ENCODE measurements around the gene RAPGEF6. TPM values are rescaled to one million over a fixed set of nuclear protein-coding genes. Genes with fewer than 3 reads are reported as not detected.
A peak's percentile ranks its signal among the peaks of the same experiment; 100 is the strongest.

RAPGEF6 gene
- total and polyA plus RNA-seq, 8 donors, result 1.4 to 43.9 (median 18.1) TPM

DNA sequence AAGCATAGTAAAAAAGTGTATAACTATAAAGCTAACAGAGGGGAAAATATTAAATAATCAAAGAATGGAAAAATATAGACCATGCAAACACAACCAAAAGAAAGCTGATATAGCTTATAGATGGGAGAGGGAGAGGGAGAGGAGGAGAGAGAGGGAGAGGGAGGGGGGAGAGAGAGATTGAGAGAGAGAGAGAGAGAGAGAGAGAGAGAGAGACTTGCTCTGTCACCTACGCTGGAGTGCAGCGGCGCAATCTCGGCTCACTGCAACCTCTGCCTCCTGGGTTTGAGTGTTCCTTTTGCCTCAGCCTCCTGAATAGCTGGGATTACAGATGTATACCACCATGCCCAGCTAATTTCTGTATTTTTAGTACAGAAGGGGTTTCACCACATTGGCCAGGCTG lies 110.6 kb downstream of the RAPGEF6 start:
- 85 to 99% (median 96%) methylated on average over 4 of the region's 4 CpGs for WGBS, 5 donors

DNA sequence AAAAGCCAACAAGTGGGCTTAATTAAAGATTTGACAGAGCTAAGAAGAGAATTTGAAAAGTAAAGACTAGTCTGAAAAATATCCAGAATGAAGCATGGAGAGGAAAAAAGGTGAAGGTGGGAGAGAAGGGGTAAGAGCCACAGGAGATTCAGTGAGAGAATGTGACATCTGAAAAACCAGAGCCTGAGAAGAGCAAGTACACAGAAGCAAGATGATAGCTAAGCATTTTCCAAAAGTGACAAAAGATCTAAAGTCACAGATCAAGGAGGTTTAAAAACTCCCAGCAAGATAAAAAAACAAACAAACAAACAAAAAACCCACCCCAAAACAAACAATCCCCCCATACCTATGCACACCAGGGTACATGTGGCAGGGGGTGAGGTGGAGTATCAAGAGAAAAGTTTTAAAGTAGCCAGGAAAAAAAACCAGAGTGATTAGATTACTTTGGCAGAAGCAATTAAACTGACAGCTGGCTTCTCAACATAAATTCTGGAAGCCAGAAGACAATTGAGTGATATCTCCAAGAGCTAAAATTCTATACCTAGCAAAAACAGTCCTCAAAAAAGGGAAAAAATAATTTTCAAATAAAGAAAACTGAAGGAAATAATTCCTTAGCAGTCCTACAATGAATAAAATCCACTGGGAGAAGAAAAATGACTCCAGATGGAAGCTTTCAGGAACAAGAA lies 111.4 kb downstream of the RAPGEF6 start:
- peaks cover 2 to 15% (median 12%) of the 10 kb centered on the region in 4 donors for H3K36me3 ChIP-seq
- intact Hi-C loops (cut with DNase I; ENCODE audit: low total_unique reads), result no loop called here
- DNase-seq, result no peak
- TF ChIP-seq, protein P1, sequence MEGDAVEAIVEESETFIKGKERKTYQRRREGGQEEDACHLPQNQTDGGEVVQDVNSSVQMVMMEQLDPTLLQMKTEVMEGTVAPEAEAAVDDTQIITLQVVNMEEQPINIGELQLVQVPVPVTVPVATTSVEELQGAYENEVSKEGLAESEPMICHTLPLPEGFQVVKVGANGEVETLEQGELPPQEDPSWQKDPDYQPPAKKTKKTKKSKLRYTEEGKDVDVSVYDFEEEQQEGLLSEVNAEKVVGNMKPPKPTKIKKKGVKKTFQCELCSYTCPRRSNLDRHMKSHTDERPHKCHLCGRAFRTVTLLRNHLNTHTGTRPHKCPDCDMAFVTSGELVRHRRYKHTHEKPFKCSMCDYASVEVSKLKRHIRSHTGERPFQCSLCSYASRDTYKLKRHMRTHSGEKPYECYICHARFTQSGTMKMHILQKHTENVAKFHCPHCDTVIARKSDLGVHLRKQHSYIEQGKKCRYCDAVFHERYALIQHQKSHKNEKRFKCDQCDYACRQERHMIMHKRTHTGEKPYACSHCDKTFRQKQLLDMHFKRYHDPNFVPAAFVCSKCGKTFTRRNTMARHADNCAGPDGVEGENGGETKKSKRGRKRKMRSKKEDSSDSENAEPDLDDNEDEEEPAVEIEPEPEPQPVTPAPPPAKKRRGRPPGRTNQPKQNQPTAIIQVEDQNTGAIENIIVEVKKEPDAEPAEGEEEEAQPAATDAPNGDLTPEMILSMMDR (IDR thresholded peaks at IDR 0.05), result no peak
- no peak overlapping the region for H3K4me3 ChIP-seq
- peaks cover 0 to 11% (median 3%) of the 10 kb centered on the region in 4 donors for H3K4me1 ChIP-seq
- no peaks in the 10 kb centered on the region for H3K27me3 ChIP-seq
- H3K9me3 ChIP-seq, result no peaks in the 10 kb centered on the region
- no peak overlapping the region for H3K27ac ChIP-seq

More for the DNA sequence above, 110.6 kb downstream of the RAPGEF6 start:
- no peaks in the 10 kb centered on the region for H3K9me3 ChIP-seq
- no peaks in the 10 kb centered on the region for H3K27me3 ChIP-seq
- TF ChIP-seq EP300 (IDR thresholded peaks at IDR 0.05), result no peak
- TF ChIP-seq POLR2AphosphoS5 (IDR thresholded peaks at IDR 0.05), result no peak
- TF ChIP-seq POLR2A (IDR thresholded peaks at IDR 0.05), result no peak
- TF ChIP-seq, protein P1 (IDR thresholded peaks at IDR 0.05), result no peak
- H3K36me3 ChIP-seq, result peaks cover 0 to 10% (median 5%) of the 10 kb centered on the region in 4 donors
- no peak for DNase-seq
- intact Hi-C loops (cut with DNase I; ENCODE audit: low total_unique reads), result no loop called here
- no peak overlapping the region for H3K27ac ChIP-seq
- H3K4me1 ChIP-seq, result peaks cover 0 to 11% (median 5%) of the 10 kb centered on the region in 4 donors
- H3K4me3 ChIP-seq, result no peak overlapping the region

DNA sequence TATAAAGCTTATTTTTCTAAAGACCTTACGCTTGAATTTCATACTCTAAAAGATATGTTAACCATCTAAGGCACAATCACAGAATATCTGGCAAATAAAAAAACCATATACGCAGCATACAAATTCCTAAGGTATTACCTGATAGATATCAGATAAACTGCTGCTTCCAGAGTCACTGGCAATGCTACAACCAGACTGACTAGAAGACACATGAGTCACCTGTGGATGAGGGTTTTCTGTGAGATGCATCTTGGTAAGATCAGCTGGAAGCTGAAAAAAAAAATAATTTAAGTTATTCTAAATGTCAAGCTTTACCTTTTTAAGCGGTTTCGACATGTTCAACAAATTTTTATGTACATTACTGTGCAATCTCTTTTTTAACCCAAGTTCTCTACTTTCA lies 113.8 kb downstream of the RAPGEF6 start:
- intact Hi-C loops (cut with DNase I; ENCODE audit: low total_unique reads), result no loop called here
- TF ChIP-seq POLR2A (IDR thresholded peaks at IDR 0.05), result no peak
- TF ChIP-seq EP300 (IDR thresholded peaks at IDR 0.05), result no peak
- no peak for TF ChIP-seq POLR2AphosphoS5 (IDR thresholded peaks at IDR 0.05)
- TF ChIP-seq, protein P1 (IDR thresholded peaks at IDR 0.05), result no peak
- Histone ChIP-seq H3K4me3 (no peak overlapping the region), H3K4me1 (peaks cover 0 to 11% (median 3%) of the 10 kb centered on the region in 4 donors), H3K27me3 (no peaks in the 10 kb centered on the region), H3K36me3 (peaks cover 2 to 16% (median 15%) of the 10 kb centered on the region in 4 donors), H3K9me3 (no peaks in the 10 kb centered on the region), H3K27ac (no peak overlapping the region)
- DNase-seq, result no peak
- WGBS, 5 donors, result 95 to 97% (median 97%) methylated on average over 4 of the region's 4 CpGs

DNA sequence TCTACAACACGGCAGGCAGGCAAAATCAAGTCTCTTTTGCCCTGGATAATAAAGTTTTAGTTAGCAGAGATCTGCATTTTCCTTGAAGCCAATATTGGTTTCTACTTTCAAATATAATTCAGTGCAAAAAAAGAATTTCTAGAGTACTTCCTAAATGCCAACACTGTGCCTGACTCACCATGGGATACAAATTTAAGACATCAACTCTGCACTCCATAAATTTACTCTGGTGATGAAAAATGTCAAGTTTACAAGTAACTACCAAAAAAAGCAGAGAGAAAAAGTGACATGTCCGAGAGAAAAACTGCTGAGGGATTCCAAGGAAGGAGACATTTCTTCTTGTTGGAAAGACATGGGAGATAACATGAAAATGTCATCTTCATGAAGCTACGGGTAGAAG lies 119.7 kb downstream of the RAPGEF6 start:
- no peak for DNase-seq
- intact Hi-C loops (cut with DNase I; ENCODE audit: low total_unique reads), result no loop called here
- Histone ChIP-seq H3K27me3 (no peaks in the 10 kb centered on the region), H3K27ac (peak overlapping the region in 1 of 5 donors; percentile 35), H3K9me3 (no peaks in the 10 kb centered on the region), H3K4me3 (no peak overlapping the region), H3K4me1 (peaks cover 0 to 5% (median 0%) of the 10 kb centered on the region in 4 donors), H3K36me3 (peaks cover 2 to 22% (median 16%) of the 10 kb centered on the region in 4 donors)
- 85 to 93% (median 87%) methylated on average over 3 of the region's 3 CpGs for WGBS, 5 donors
- TF ChIP-seq EP300 (IDR thresholded peaks at IDR 0.05), result no peak
- TF ChIP-seq, protein P1 (IDR thresholded peaks at IDR 0.05), result no peak
